C1 segment of cervical spinal cord (tissue), 14 donors: ENCODE data around the gene TRO.
A peak's percentile ranks its signal among the peaks of the same experiment; 100 is the strongest.

Experiments used
- DNase-seq, 14 donors: peaks; one replicate each; lab custom pipeline; 2025; lab: John Stamatoyannopoulos, UW

The TRO gene, protein sequence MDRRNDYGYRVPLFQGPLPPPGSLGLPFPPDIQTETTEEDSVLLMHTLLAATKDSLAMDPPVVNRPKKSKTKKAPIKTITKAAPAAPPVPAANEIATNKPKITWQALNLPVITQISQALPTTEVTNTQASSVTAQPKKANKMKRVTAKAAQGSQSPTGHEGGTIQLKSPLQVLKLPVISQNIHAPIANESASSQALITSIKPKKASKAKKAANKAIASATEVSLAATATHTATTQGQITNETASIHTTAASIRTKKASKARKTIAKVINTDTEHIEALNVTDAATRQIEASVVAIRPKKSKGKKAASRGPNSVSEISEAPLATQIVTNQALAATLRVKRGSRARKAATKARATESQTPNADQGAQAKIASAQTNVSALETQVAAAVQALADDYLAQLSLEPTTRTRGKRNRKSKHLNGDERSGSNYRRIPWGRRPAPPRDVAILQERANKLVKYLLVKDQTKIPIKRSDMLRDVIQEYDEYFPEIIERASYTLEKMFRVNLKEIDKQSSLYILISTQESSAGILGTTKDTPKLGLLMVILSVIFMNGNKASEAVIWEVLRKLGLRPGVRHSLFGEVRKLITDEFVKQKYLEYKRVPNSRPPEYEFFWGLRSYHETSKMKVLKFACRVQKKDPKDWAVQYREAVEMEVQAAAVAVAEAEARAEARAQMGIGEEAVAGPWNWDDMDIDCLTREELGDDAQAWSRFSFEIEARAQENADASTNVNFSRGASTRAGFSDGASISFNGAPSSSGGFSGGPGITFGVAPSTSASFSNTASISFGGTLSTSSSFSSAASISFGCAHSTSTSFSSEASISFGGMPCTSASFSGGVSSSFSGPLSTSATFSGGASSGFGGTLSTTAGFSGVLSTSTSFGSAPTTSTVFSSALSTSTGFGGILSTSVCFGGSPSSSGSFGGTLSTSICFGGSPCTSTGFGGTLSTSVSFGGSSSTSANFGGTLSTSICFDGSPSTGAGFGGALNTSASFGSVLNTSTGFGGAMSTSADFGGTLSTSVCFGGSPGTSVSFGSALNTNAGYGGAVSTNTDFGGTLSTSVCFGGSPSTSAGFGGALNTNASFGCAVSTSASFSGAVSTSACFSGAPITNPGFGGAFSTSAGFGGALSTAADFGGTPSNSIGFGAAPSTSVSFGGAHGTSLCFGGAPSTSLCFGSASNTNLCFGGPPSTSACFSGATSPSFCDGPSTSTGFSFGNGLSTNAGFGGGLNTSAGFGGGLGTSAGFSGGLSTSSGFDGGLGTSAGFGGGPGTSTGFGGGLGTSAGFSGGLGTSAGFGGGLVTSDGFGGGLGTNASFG (N-terminal part only)

DNA sequence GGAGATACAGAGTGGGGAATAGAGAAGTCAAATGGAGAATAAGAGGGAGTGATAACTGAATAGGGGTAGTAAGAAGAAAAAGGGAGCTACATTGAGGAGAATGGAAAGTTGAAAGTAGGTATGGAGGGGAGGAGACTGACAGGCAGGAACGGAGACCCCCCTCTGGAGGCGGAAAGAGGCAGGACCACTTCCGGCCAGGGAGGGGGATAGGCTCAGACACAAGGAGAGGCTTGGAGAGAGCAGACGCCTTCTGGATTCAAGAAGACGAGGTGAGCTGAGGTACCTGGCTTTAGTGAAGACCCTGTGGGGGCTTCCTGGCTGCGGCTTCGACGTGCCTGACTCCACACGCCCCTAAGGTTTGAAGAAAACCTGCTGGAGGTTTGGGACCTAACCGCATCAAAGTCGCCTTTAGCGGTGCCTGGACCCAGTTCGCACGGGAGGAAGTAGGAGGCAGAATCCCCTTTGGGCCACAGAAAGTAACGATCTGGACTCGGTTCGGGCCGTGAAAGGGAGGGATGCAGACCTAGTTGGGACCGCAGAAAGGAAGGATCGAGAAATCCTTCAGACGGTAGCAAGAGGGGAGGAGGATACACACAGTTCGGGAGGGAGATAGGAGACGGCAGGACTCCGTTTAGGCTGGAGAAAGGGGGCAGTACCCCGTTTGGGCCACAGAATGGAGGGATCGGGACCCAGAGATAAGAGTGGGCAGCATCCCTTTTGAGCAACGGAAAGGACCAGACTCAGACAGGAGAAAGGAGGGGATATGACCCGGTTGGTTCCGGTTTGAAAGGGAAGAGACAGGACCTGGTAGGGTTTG is at the start of gene TRO:
Gene TRO, plus strand, starts transcription at position 215 of the 817 bp plus-strand sequence. CDS start 1,423 bp downstream, outside the sequence.
- peak in 5 of 14 donors; percentile 1 to 23 (median 6) for DNase-seq

GRCh38 chrX:54885740-54886139 is 34.9 kb upstream of the TRO start:
- no peak for DNase-seq

- peak in 1 of 14 donors; percentile 9 for DNase-seq
These were observed 29.1 kb upstream of the TRO start for GRCh38 chrX:54891573-54891972.

DNA sequence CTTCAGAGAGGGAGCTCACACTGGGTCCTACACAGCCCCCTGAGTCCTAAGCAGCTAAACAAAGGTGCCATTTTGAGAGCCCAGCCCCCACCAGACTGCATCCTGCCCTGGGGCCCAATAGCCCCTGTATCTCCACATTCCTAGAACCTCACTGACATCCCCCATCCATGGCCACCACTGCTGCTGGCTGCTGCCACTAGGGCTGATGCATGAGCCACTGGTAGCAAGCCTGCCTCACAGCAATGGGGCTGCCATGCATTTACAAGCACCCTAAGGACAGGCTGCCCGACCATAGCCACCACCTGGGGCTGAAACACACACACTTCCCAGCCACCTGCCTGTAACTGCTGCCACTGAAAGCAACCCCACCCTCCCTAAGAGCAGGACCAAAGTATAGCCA is 26.5 kb upstream of the TRO start:
- DNase-seq: no peak

DNA sequence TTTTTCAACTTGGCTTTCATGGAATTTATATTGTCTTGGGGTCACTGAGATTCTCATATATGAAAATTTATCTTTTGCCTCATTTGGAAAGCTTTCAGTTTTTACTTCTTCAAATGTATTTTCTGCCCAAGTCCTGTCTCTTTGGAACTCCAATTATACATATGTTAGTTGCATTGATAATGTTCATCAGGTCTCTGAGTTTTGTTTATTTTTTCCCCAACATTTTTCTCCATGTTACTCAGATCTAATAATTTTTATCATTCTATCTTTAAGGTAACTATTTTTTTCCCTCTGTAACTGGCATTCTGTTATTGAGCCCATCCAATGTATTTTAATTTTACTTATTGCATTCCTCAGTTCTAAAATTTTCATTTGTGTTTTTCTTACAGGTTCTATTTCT is 10.7 kb upstream of the TRO start:
- no peak for DNase-seq

GRCh38 chrX:54921427-54922021 is 900 bp downstream of the TRO start:
- peak in 11 of 14 donors; percentile 9 to 72 (median 40) for DNase-seq

- no peak for DNase-seq
These were observed 1.9 kb downstream of the TRO start for GRCh38 chrX:54922547-54922946.

DNA sequence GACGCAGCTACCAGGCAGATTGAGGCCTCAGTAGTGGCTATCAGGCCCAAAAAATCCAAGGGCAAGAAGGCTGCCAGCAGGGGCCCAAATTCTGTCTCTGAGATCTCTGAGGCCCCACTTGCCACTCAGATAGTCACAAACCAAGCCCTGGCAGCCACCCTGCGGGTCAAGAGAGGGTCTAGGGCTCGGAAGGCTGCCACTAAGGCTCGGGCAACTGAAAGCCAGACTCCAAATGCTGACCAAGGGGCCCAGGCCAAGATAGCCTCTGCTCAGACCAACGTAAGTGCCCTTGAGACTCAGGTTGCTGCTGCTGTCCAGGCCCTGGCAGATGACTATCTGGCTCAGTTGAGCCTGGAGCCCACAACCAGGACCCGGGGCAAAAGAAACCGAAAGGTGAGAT is 2.8 kb downstream of the TRO start:
- DNase-seq: no peak

GRCh38 chrX:54926978-54927377 is 6.4 kb downstream of the TRO start:
- DNase-seq: no peak

DNA sequence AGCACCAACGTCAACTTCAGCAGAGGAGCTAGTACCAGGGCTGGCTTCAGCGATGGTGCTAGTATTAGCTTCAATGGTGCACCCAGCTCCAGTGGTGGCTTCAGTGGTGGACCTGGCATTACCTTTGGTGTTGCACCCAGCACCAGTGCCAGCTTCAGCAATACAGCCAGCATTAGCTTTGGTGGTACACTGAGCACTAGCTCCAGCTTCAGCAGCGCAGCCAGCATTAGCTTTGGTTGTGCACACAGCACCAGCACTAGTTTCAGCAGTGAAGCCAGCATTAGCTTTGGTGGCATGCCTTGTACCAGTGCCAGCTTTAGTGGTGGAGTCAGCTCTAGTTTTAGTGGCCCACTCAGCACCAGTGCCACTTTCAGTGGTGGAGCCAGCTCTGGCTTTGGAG is 8.3 kb downstream of the TRO start:
- DNase-seq: no peak

DNA sequence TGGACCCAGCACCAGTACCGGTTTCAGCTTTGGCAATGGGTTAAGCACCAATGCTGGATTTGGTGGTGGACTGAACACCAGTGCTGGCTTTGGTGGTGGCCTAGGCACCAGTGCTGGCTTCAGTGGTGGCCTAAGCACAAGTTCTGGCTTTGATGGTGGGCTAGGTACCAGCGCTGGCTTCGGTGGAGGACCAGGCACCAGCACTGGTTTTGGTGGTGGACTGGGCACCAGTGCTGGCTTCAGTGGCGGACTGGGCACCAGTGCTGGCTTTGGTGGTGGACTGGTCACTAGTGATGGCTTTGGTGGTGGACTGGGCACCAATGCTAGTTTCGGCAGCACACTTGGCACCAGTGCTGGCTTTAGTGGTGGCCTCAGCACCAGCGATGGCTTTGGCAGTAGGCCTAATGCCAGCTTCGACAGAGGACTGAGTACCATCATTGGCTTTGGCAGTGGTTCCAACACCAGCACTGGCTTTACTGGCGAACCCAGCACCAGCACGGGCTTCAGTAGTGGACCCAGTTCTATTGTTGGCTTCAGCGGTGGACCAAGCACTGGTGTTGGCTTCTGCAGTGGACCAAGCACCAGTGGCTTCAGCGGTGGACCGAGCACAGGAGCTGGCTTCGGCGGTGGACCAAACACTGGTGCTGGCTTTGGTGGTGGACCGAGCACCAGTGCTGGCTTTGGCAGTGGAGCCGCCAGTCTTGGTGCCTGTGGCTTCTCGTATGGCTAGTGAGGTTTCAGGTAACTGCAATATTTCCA is 9.8 kb downstream of the TRO start:
- no peak for DNase-seq

DNA sequence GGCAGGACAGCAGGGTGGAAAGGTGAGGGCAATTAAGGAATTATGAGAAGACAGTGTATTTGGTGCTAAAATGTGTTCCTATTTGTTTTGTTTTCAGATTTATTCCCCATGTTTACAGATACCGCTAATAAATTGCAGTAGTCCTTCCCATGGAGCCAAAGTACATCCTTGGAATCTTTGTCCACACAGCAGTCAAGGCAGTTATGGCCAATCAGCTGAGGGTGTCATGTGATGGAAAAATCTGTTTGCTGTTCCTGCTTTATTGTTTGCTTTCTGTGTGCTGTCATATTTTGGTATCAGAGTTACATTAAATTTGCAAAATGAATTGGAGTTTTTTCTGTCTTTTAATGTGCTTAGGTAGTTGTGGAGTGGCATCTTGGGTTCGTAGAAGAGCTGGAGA is 10.5 kb downstream of the TRO start:
- DNase-seq: no peak

- DNase-seq: no peak
These were observed 12.7 kb downstream of the TRO start for GRCh38 chrX:54933150-54933826.

DNA sequence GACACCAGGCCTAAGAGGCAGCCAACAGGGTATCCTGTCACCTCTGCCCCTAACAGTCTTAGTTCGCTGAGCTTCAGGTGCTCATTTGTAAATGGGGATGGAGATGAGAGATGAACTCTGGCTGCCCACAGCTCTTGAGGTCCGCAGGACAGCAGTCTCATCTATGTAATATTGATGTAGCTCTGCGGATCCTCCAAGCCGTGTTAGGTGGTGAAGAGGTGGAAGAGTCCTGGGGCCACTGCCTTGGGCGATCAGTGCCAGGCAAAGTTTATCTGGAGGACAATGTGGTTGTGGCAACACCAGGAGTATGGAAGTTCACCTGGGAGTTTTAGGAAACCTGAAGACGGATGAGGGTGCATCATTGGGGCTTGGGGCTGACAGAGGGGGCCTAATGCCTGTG is 13.4 kb downstream of the TRO start:
- DNase-seq: no peak

GRCh38 chrX:54934890-54935289 is 14.3 kb downstream of the TRO start:
- DNase-seq: no peak

DNA sequence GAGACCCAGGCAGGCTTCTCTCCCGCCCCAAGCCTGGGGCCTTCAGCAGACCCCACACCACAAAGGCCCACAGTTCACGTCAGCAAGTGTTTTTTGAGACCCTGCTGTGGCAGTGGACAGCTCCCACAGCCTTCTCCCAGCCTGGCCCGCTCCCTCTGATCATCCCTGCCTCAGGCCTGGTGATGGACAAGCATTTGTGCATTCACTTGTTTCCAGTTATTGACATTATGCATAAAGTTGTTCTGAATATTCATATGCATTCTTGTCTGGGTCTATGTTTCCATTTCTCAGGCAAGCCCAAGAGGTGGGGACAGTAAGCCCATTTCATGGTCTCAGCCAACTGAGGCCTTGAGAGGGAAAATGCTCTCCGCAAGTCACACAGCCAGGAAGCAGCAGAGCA is 14.7 kb downstream of the TRO start:
- no peak for DNase-seq

DNA sequence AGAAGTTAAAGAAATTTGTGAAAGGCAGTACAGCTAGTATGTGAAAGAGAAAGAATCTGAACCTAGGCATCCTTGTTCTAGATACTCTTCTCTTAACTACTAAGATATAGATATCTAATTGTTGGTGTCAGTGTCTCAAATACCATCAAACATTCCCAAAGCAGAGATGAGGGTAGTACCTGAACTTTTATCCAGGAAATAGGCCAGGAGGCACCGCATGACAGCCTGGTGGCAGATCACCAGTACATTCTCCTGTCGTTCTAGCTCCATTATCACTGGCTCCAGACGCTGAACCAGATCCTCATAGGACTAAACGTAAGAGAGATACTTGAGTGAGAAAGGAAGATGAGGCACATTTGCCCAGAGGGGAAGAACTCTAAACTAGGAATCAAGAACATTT is 16.8 kb downstream of the TRO start:
- no peak for DNase-seq

- no peak for DNase-seq
These were observed 24.2 kb downstream of the TRO start for GRCh38 chrX:54944816-54945215.

GRCh38 chrX:54945224-54945623 is 24.6 kb downstream of the TRO start:
- no peak for DNase-seq
